ENCODE measurements around the gene RAB20. TPM values are rescaled to one million over a fixed set of nuclear protein-coding genes. Genes with fewer than 3 reads are reported as not detected.
A peak's percentile ranks its signal among the peaks of the same experiment; 100 is the strongest.

Gene RAB20
- total RNA-seq, 1 experiment from 2014 or later: 10.6 TPM

GRCh38 chr13:110485604-110486003, 75.9 kb downstream of the RAB20 start:
- H4K20me1 ChIP-seq (ENCODE audit: insufficient read depth): no peaks in the 10 kb centered on the region
- no peaks in the 10 kb centered on the region for H3K9me3 ChIP-seq (ENCODE audit: control insufficient read depth in 1 of 2, insufficient read depth in 1 of 2, low read depth in 1 of 2, low read length in 2 of 2)
- BruUV-seq (replicated peaks): no TSS peak
- no peak for DNase-seq (ENCODE audit: low read depth, low spot score)
- peak; percentile 67 for ATAC-seq
- no peak overlapping the region for H3K27ac ChIP-seq (ENCODE audit: low read depth, low read length)
- POLR2A ChIA-PET: no interaction called here
- intact Hi-C loops (cut with micrococcal nuclease): no loop called here
- peaks cover 6% of the 10 kb centered on the region; the same call in 1 of the 2 replicates for H3K27me3 ChIP-seq (ENCODE audit: insufficient read depth, low read length)
- CTCF ChIA-PET: no interaction called here
- H3K9me2 ChIP-seq (ENCODE audit: insufficient read depth): no peaks in the 10 kb centered on the region
- RAD21 ChIA-PET (ENCODE audit: low non-redundant PET in 1 of 2, low total read pairs in 2 of 2, uncharacterized antibody in 2 of 2, unreplicated experiment in 2 of 2): no interaction called here
- H2AFZ ChIP-seq (ENCODE audit: low read depth, low read length, poor library complexity, severe bottlenecking): no peak overlapping the region
- no peak overlapping the region for H3K9ac ChIP-seq (ENCODE audit: low read length)
- H3K79me2 ChIP-seq (ENCODE audit: insufficient read depth, low read length): no peaks in the 10 kb centered on the region
- no peaks in the 10 kb centered on the region for H3K36me3 ChIP-seq (ENCODE audit: control insufficient read depth in 1 of 2, insufficient read depth in 2 of 2, low read length in 2 of 2)
- H3K4me2 ChIP-seq (ENCODE audit: low read length): peak overlapping the region; percentile 41
- peaks cover 4 to 10% of the 10 kb centered on the region in 2 experiments; a peak in 3 of 4 replicates for H3K4me1 ChIP-seq (ENCODE audit: control insufficient read depth in 1 of 2, insufficient read depth in 2 of 2, low read length in 2 of 2)
- TF ChIP-seq FOSL1 (IDR thresholded peaks at IDR 0.05; ENCODE audit: low read depth): no peak
- H3K4me3 ChIP-seq (replicated peaks in 1 of 2; ENCODE audit: low read depth in 1 of 2, low read length in 2 of 2): no peak overlapping the region

DNA sequence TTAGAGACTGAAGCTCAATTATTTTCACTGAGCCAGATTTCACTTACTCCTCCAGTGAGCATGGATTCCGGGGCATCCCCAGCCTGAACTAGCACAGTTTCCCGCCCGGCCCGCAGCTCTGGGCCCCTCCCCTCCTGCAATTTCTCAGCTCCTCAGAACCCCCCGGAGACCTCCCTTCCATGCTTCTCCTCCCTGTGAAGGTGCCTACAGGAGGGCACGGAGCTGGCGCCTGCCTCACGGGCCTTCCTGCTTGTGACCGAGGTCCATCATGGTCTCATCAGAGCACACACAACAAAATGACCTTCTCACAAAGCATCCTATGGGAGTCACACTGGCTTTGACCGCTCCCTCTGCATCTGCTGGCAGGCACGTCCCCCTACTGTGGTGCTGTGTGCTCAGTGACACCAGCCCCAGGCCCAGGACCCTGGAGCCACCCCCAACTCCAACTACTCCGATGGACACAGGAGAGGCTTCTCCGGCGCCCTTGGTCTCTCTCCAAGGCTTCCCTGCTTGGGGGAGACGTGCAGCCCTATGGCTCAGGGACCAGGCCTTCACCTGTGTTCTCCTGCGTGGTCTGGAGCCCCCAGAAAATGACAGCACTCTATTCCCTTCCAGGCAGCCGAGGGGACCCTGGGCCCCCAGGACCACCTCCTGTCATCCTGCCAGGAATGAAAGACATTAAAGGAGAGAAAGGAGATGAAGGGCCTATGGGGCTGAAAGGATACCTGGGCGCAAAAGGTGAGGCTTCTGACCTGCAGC, 77.1 kb downstream of the RAB20 start:
- Histone ChIP-seq H3K27me3 (ENCODE audit: insufficient read depth, low read length) (peaks cover 9% of the 10 kb centered on the region; the same call in 1 of the 2 replicates), H3K9ac (ENCODE audit: low read length) (no peak overlapping the region), H3K4me2 (ENCODE audit: low read length) (no peak overlapping the region), H2AFZ (ENCODE audit: low read depth, low read length, poor library complexity, severe bottlenecking) (no peak overlapping the region), H3K79me2 (ENCODE audit: insufficient read depth, low read length) (no peaks in the 10 kb centered on the region), H3K4me3 (replicated peaks in 1 of 2; ENCODE audit: low read depth in 1 of 2, low read length in 2 of 2) (no peak overlapping the region), H3K9me2 (ENCODE audit: insufficient read depth) (no peaks in the 10 kb centered on the region), H3K9me3 (ENCODE audit: control insufficient read depth in 1 of 2, insufficient read depth in 1 of 2, low read depth in 1 of 2, low read length in 2 of 2) (no peaks in the 10 kb centered on the region), H3K4me1 (ENCODE audit: control insufficient read depth in 1 of 2, insufficient read depth in 2 of 2, low read length in 2 of 2) (peaks cover 4 to 10% of the 10 kb centered on the region in 2 experiments; a peak in 3 of 4 replicates), H3K27ac (ENCODE audit: low read depth, low read length) (no peak overlapping the region), H3K36me3 (ENCODE audit: control insufficient read depth in 1 of 2, insufficient read depth in 2 of 2, low read length in 2 of 2) (no peaks in the 10 kb centered on the region), H4K20me1 (ENCODE audit: insufficient read depth) (no peaks in the 10 kb centered on the region)
- ATAC-seq: no peak
- no TSS peak for BruUV-seq (replicated peaks)
- ChIA-PET RAD21 (ENCODE audit: low non-redundant PET in 1 of 2, low total read pairs in 2 of 2, uncharacterized antibody in 2 of 2, unreplicated experiment in 2 of 2) (no interaction called here), CTCF (no interaction called here), POLR2A (no interaction called here)
- DNase-seq (ENCODE audit: low read depth, low spot score): no peak
- TF ChIP-seq SP1 (IDR thresholded peaks at IDR 0.05; ENCODE audit: low read depth): no peak
- TF ChIP-seq, protein P1, sequence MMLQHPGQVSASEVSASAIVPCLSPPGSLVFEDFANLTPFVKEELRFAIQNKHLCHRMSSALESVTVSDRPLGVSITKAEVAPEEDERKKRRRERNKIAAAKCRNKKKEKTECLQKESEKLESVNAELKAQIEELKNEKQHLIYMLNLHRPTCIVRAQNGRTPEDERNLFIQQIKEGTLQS (IDR thresholded peaks at IDR 0.05): no peak
- no peak for TF ChIP-seq SRF (IDR thresholded peaks at IDR 0.05; ENCODE audit: low read depth)
- no peak for TF ChIP-seq JUND (IDR thresholded peaks at IDR 0.05)
- no peak for TF ChIP-seq EZH2phosphoT487 (IDR thresholded peaks at IDR 0.05; ENCODE audit: borderline replicate concordance)
- no peak for TF ChIP-seq ZFX (IDR thresholded peaks at IDR 0.05)
- TF ChIP-seq EZH2 (IDR thresholded peaks at IDR 0.05): no peak
- no peak for TF ChIP-seq SIN3A (IDR thresholded peaks at IDR 0.05; ENCODE audit: low read depth)
- TF ChIP-seq CBX3 (IDR thresholded peaks at IDR 0.05; ENCODE audit: low read depth): no peak
- TF ChIP-seq ELF1 (IDR thresholded peaks at IDR 0.05; ENCODE audit: borderline replicate concordance, low read depth): no peak
- no peak for TF ChIP-seq CEBPB (IDR thresholded peaks at IDR 0.05; ENCODE audit: low read depth)
- TF ChIP-seq YY1 (IDR thresholded peaks at IDR 0.05; ENCODE audit: extremely low read depth, insufficient replicate concordance, low read depth, low read length): no peak
- TF ChIP-seq, protein P2, sequence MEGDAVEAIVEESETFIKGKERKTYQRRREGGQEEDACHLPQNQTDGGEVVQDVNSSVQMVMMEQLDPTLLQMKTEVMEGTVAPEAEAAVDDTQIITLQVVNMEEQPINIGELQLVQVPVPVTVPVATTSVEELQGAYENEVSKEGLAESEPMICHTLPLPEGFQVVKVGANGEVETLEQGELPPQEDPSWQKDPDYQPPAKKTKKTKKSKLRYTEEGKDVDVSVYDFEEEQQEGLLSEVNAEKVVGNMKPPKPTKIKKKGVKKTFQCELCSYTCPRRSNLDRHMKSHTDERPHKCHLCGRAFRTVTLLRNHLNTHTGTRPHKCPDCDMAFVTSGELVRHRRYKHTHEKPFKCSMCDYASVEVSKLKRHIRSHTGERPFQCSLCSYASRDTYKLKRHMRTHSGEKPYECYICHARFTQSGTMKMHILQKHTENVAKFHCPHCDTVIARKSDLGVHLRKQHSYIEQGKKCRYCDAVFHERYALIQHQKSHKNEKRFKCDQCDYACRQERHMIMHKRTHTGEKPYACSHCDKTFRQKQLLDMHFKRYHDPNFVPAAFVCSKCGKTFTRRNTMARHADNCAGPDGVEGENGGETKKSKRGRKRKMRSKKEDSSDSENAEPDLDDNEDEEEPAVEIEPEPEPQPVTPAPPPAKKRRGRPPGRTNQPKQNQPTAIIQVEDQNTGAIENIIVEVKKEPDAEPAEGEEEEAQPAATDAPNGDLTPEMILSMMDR (IDR thresholded peaks at IDR 0.05 in 2 of 3, conservative IDR thresholded peaks at IDR 0.05 in 1 of 3; ENCODE audit: borderline replicate concordance in 1 of 3, insufficient read depth in 1 of 3, low read depth in 2 of 3, low read length in 2 of 3): no peak
- TF ChIP-seq, protein P3, sequence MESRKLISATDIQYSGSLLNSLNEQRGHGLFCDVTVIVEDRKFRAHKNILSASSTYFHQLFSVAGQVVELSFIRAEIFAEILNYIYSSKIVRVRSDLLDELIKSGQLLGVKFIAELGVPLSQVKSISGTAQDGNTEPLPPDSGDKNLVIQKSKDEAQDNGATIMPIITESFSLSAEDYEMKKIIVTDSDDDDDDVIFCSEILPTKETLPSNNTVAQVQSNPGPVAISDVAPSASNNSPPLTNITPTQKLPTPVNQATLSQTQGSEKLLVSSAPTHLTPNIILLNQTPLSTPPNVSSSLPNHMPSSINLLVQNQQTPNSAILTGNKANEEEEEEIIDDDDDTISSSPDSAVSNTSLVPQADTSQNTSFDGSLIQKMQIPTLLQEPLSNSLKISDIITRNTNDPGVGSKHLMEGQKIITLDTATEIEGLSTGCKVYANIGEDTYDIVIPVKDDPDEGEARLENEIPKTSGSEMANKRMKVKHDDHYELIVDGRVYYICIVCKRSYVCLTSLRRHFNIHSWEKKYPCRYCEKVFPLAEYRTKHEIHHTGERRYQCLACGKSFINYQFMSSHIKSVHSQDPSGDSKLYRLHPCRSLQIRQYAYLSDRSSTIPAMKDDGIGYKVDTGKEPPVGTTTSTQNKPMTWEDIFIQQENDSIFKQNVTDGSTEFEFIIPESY (IDR thresholded peaks at IDR 0.05; ENCODE audit: extremely low read depth, insufficient replicate concordance, low read length): no peak
- intact Hi-C loops (cut with micrococcal nuclease): no loop called here

All from HCT116 (cell line).